HG02885 (cell line): Measurements from ENCODE around the gene KRTAP12-4.
"Not testable (repeated sequence)": the region's sequence is repeated elsewhere in the genome, so short reads cannot be mapped to it uniquely, and the experiment has no call there.

Source experiments
- ATAC-seq: cut with Tn5 transposase; IDR thresholded peaks from one replicate; pipeline ENCODE4 v1.9.1; 2021; ENCODE audit warnings: mild to moderate bottlenecking; ENCODE audit not compliant: unreplicated experiment, poor library complexity

Gene KRTAP12-4

DNA sequence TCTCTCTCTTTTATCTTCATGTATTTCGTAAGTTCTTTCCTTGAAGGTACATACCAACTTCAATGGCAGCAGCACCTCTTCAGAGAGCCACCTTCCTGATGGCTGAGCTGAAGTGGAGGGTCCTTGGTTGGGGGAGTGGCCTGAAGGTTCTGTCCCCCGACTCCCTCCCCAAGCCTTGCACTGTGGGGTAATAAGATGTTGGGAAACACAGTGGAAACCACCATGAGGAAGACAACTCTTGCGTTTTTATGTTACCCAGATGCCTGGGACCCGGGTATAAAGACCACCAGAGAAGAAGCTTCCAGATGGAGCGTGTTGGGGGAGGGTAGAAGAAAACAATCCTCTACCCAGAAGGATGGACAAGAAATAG, 4.1 kb upstream of the KRTAP12-4 start:
- ATAC-seq, result no peak

DNA sequence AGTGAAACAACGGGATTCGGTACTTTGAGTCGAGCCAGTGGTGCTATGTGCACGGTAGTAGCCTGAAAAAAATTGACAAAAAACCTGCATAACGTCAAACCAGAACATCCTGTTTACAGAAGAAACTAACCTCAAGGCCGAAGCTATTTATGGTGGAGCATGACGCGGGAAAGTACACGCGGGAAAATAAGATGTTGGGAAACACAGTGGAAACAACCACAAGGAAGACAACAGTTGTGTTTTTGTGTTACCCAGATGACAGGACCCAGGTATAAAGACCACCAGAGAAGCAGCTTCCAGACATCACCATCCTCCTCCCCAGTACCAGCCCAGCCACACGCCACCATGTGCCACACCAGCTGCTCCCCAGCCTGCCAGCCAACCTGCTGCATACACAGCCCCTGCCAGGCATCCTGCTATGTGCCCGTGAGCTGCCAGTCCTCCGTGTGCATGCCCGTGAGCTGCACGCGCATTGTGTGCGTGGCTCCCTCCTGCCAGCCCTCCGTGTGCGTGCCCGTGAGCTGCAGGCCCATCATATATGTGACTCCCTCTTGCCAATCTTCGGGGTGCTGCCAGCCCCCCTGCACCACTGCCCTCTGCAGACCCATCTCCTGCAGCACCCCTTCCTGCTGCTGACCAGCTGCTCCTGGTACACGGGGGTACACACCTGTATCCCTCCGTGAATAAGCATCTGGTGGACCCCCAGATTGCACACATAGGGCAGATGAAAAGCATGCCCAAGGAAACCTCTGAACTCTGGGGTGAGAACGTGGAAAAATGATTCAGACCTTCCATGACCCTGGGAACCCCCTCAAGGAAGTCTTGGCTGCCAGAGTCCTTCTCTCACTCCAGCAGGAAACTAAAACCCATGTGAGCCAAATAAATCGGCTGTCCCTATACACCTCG, 3.4 kb upstream of the KRTAP12-4 start, which contains the start of gene KRTAP12-3:
Gene KRTAP12-3, plus strand, starts transcription at position 298 of the 906 bp plus-strand sequence. Its CDS starts 48 bp downstream, at position 346.
- ATAC-seq, result no peak

DNA sequence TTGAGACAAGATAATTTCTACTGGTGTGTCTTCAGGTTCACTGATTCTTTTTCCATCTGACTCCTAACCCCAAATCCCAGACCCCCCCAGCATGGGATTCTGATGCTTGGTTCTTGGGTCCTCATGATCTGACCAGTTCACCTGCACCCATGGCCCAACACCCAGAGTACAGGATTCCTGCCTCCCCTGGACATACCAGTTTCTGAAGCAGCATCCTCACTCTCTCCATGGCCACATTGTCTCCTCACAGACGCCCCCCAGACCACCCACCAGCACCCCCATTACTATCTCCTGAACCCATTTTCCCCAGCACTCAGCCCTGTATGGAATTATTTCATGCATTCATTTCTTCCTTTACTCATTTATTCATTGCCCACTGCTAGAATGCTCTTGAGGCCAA, 2.4 kb upstream of the KRTAP12-4 start:
- no peak for ATAC-seq

DNA sequence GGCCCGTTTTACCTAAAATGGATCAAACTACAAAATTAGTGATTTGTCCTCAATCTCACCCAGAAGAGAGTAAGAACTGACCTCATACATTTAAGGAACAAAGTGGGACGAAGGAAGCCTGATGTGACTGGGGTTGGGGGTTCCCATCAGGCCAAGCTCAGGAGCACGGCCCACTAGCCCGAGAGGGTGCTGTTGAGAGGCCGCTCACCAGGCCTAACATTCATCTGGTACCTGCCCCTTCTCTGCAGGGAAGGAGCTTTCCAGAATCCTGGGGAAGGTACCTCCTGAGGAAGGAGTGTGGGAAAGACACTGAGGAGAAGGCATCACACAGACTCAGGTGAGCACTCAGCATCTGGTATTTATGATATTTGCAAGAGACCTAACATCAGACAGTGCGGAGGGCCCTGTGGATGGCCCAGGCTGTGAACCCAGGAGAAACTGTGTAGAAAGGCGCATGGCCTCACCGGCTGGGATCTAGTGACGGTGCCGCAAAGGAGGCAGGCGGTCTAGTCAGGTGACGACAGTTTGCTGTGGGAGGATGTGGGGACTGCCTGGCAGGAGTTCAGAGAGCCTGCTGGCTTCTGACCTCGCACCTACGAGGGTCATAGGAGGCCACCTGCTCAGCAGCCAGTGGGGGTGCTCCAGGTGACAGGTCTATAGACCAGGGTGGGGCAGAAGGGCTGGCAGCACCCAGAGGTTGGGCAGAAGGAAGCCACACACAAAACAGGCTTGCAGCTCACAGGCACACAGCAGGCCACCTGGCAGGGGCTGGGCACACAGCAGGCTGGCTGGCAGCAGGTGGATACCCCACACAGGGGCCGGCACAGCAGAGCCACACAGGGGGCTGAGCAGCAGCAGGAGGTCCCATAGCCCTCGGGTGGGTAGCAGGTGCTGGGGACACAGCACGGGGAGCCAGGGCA, 543 bp downstream of the KRTAP12-4 start:
- ATAC-seq, result no peak

DNA sequence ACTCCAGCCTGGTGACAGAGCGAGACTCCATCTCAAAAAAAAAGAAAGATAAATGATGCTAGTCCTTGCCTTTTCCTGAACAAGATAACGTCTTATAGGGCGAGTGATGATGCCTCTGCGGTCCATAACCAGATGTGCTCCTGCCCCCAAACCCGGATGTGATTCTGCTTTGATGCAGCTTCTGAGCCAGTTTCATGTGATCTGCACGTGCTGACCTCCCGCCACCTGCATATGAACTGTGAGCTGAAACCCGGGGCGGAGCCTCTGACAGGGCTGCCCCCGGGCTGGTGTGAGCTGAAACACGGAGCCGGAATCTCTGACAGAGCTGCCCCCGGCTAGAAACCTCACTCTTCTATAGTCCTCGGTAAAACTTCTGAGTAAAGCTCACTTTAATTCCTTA, 1.3 kb downstream of the KRTAP12-4 start:
- ATAC-seq, result no peak

DNA sequence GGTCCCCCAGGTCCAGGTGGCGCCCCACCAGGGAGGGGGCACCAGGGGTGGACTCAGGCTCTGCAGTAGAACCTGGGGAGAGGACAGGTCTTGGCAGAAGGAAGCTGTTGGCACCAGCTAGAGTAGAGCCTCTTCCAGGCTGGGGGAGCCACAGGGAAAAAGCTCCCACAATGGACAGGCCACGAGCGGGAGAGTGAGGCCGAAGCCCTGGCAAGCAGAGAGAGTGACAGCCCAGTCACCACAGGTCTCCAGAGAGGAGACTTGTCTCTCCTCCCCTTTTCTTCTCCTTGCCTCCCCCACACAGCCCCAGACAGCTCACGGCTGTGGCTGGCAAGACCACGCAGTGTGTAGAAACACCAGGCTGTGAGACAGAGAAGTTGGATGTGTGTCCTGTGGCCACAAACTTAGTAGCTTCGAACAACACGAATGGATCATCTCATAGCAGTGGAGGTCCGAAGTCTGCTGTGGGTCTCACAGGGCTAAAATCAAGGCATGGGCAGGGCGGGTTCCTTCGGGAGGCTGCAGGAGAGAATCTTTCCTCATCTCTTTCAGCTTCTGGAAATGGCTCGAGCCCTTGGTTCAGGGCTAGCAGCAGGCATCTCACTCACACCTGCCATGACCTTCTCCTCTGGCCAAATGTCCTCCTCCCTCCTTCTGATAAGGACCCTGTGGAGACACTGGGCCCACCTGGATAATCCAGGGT, 3.3 kb downstream of the KRTAP12-4 start:
- ATAC-seq, result no peak

DNA sequence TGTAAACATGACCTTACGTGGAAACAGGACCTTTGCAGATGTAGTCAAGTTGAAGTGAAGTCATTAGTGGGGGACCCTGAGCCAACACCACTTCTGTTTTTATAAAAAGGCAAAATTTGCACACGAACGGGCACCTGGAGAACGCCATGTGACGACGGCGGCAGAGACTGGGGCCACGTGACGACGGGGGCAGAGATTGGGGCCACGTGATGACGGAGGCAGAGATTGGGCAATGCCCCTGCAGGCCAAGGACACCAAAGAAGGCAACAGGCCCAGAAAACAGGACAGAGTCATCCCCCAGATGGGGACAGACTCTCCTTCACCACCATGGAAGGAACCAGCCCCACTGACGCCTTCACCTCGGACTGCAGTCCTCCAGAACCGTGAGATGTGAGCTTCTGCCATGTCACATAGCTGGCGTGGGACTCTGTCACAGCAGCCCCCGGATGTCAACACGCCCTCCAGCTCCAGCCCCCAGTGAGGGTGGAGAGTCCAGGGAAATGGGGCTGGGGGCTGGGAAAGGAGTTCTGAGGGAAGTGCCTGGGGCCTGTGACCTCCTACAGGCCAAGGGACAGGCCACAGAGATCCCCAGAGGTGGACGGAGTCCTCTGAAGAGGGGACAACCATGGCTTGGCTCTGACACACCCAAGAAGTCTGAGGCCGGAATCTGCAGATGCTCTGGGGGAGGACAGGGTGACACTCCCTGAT, 4.0 kb downstream of the KRTAP12-4 start:
- no peak for ATAC-seq

DNA sequence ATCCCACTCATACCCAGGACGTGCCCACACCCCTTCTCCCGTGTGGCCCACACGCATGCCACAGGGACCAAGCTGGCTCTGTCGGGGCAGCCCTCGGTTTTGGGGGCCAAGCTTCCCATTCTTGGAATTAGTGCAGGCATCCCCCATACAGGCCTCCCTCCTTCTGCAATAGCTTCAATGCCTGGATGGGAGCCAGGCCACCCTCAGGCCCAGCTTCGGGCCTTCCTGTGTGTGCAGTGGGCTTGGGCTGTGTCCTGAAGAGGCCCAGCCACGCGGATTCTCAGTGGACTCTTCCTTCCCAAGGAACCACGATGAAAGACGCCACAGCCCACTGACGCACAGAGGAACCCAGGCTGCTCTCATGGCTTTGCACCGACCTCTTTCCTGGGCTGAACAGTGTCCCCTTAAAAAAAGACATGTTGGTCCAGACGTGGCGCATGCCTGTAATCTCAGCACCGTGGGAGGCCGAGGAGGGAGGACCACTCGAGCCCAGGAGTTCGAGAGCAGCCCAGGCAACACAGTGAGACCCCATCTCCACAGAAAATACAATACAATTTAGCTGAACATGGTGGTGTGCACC, 4.8 kb downstream of the KRTAP12-4 start:
- ATAC-seq, result no peak

DNA sequence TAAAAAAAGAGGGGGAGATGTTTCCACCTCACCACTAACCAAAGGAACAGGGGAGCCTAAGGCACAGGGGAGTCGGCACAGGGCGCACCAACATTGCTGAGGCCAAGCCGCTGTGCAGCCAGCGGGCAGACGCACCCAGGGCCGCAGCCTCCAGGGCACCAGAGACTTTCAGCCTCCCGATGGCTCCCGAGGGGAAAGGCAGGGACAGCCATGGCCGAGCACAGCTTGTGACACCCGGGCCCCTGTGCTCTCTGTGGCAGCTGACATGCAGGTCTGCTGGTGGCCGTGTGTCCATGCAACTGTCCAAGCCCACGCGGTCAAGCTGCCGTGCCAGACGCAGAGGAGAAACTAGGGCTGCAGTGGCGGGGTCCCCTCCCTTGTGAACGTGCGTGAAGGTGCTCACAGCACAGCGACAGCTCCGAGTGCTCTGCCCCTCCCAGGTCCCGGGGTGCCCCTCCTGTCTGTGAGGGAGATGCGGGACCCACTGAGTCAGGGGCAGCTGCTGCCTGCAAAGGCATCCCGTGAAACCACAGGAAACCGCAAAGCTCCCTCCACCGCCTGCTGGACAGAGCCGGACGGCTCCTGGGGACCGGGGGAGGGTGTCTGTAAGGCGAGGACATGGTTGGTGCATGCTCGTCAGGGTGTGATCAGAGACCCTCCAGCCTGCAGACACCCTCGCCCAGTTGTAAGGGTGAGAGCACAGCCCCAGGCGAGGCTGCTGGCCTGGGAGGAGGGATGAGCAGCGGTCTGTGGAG, 5.7 kb downstream of the KRTAP12-4 start:
- ATAC-seq, result no peak

DNA sequence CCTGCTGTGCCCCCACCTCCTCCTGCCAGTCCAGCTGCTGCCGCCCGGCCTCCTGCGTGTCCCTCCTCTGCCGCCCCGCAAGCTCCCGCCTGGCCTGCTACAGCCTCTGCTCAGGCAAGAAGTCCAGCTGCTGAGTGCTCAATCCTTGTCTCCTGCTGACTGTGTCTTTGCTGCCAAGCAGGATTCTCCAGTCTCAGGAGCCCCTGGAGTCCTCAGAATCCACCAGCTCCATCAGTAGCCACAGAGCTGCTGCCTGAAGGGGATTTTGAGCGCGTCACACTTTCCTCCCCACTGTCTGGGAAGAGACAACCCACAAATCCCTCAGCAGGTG, 7.3 kb downstream of the KRTAP12-4 start:
- ATAC-seq, result no peak

DNA sequence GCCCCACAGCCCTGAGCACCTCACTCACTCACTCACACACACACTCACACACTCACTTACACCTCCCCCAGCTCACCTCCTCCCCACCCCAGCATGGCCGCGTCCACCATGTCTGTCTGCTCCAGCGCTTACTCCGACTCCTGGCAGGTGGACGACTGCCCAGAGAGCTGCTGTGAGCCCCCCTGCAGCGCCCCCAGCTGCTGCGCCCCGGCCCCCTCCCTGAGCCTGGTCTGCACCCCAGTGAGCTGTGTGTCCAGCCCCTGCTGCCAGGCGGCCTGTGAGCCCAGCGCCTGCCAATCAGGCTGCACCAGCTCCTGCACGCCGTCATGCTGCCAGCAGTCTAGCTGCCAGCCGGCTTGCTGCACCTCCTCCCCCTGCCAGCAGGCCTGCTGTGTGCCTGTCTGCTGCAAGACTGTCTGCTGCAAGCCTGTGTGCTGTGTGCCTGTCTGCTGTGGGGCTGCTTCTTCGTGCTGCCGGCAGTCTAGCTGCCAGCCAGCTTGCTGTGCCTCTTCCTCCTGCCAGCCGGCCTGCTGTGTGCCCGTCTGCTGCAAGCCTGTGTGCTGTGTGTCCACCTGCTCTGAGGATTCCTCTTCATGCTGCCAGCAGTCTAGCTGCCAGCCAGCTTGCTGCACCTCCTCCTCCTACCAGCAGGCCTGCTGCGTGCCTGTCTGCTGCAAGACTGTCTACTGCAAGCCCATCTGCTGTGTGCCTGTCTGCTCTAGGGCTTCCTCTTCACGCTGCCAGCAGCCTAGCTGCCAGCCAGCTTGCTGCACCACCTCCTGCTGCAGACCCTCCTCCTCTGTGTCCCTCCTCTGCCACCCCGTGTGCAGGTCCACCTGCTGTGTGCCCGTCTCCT, 7.9 kb downstream of the KRTAP12-4 start, which contains the start of gene KRTAP10-11:
Gene KRTAP10-11, plus strand, starts transcription at position 49 of the 856 bp plus-strand sequence. Its CDS starts 45 bp downstream, at position 94.
- ATAC-seq, result not testable (repeated sequence)

DNA sequence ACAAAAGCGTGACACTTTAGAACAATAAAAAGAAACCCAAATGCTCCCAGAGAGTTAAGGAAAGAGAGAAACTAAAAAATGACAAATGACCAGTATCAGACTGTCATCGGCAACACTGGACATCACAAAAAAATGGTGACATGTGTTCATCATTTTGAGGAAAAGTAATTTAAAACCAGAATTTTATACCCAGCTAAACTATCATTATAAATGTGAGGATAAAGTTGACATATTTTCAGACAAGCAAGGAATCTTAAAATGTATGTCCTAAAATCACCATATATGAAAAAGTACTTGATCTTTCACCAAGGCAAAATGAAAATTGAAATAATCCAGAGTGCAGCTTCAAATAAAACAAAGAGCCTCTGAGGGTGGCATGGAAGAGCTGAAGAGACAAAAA, 9.6 kb downstream of the KRTAP12-4 start:
- ATAC-seq, result no peak

DNA sequence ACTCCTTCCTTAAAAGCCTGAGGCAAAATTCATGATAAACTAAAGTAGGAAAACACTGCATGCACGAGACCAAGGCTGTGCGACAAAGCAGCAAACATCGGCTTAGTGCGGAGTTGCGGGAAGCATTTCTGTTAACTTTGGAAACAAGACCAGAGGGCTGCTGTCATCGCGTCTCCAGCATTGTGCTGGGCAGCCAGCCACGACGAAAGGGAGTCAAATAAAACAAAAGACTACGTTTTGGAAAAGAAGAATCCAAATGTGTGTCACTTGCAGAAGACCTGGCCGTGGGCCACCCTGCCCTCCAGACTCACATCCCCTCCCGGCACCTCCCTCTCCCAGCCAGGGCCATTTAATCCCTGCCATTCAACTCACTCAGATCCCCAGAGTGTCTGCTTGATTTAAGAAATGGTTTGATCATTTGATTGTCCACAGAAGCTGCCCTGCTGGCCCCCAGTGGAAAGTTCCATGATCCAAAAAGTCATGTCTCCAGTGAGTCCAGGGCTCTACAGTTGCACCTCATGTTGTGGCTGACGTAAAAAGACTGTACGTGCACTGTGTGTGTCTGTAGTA, 10.6 kb downstream of the KRTAP12-4 start:
- no peak for ATAC-seq

DNA sequence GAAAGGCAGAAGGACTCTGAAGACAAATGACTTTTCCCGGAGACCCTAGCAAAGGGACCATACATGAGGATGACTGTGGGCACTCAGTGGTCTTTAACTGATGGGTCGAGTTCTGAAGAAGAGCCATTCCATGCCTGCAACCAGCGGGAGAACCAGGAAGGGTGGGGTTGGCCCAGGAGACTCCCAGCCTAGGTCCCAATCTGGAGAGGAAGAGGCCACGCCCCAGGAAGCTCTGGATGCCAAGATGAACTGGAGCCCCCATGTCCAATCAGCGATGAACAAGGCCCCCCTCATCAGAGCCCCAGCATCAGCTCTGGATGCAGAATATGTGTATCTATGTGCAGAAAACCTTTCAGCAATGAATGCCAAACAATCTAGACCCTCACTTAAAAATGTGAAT, 13.7 kb downstream of the KRTAP12-4 start:
- no peak for ATAC-seq

DNA sequence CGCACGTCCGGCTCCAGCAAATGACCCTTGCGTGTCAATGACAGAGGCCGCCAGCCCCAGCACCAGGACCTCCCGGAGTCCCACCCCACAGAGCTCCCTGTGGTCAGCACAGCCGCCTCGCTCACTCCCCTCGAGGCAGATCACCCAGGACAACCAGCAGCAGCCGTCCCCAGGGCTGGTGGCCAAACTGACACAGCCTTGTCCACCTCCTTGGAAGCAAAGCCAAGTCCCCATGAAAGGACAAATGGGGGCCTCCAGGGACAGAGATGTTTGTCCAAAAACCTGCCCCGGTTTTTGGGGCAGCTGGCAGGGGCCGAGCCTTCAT, 15.2 kb downstream of the KRTAP12-4 start:
- ATAC-seq, result no peak

DNA sequence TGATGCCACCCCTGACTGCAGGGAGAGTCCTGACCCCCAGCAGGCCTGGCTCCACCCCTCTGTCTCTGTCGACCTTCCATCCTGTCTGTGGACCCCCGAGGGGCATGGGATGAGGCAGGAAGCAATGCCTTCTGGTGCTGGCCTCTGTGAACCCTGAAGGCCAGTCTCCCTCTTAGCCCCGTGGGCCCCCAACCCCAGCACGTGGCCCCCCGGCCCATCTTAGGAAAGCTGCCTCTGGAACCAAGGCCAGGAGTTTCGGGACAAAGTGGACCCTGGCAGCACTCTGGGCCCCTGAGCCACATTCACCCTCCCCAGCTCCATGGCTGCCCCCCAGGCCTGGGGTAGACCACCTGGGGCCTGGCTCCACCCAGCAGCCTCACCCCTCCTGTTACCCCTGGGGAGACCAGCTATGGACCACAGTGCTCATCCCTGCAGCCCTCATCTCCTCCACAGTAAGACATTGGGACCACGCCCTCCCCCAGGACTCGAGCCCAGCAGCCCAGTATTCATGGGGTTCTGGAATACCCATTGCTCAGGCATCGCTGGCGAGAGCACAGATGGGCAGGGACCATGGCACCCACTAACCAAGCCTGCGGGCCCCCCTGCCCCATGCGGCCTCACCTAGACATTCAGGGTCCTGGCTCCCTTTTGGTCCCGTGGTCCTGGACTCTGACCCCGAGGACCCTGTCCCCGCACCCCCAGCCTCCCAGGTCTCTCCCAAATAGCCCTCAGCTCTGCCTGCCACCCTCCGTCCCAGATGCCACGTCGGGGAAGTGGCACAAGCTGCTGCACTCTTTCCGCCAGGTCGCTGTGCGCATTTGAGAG, 15.7 kb downstream of the KRTAP12-4 start:
- not testable (repeated sequence) for ATAC-seq

DNA sequence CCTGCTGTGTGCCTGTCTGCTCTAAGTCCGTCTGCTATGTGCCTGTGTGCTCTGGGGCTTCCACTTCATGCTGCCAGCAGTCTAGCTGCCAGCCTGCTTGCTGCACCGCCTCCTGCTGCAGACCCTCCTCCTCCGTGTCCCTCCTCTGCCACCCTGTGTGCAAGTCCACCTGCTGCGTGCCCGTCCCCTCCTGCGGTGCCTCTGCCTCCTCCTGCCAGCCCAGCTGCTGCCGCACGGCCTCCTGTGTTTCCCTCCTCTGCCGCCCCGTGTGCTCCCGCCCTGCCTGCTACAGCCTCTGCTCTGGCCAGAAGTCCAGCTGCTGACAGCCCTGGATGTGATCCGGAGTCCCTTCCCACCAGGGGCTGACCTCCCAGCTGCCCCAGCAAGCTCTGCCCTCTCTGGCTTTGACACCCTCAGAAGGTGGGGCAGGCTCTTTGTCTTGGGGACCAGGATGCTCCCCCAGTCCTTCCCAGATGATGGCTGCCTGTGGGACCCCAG, 16.6 kb downstream of the KRTAP12-4 start:
- not testable (repeated sequence) for ATAC-seq
